ENCODE results near the gene OR2T27. TPM values are rescaled to one million over a fixed set of nuclear protein-coding genes. Genes with fewer than 3 reads are reported as not detected.

Gene OR2T27
- total RNA-seq, 4 donors from 2014 or later, result not detected

DNA sequence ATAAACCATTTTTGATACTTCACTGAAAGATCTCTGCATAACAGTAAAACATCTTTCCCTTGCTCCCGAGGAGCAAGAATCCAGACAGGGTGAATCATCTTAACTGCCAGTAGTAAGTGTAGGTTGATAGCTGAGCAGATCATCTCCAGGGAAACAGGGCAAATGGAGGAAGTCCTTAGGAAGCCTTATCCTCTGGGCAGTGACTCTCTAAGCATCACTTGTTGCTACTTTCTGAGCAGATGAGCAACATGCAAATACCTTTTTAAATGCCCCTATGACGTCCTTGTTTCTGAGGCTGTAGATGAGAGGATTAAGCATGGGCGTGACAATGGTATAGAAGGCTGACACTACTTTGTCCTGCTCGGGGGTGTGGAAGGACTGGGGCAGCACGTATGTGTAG is 29.4 kb downstream of the OR2T27 start:
- ATAC-seq, result no peak
- no peaks in the 10 kb centered on the region for H3K9me3 ChIP-seq
- no peak overlapping the region for H3K27ac ChIP-seq
- H3K4me1 ChIP-seq, result no peaks in the 10 kb centered on the region
- no peaks in the 10 kb centered on the region for H3K36me3 ChIP-seq
- 60 to 61% methylated on average over 1 to 5 of the region's 5 CpGs for WGBS, 2 donors (ENCODE audit: low coverage in 1 of 2)
- no peak for TF ChIP-seq EP300 (IDR thresholded peaks at IDR 0.05)
- TF ChIP-seq POLR2A (IDR thresholded peaks at IDR 0.05), result no peak
- TF ChIP-seq, protein P1, sequence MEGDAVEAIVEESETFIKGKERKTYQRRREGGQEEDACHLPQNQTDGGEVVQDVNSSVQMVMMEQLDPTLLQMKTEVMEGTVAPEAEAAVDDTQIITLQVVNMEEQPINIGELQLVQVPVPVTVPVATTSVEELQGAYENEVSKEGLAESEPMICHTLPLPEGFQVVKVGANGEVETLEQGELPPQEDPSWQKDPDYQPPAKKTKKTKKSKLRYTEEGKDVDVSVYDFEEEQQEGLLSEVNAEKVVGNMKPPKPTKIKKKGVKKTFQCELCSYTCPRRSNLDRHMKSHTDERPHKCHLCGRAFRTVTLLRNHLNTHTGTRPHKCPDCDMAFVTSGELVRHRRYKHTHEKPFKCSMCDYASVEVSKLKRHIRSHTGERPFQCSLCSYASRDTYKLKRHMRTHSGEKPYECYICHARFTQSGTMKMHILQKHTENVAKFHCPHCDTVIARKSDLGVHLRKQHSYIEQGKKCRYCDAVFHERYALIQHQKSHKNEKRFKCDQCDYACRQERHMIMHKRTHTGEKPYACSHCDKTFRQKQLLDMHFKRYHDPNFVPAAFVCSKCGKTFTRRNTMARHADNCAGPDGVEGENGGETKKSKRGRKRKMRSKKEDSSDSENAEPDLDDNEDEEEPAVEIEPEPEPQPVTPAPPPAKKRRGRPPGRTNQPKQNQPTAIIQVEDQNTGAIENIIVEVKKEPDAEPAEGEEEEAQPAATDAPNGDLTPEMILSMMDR (IDR thresholded peaks at IDR 0.05), result no peak
- no peak for TF ChIP-seq POLR2AphosphoS5 (IDR thresholded peaks at IDR 0.05)
- H3K4me3 ChIP-seq, result no peak overlapping the region
- no peaks in the 10 kb centered on the region for H3K27me3 ChIP-seq

DNA sequence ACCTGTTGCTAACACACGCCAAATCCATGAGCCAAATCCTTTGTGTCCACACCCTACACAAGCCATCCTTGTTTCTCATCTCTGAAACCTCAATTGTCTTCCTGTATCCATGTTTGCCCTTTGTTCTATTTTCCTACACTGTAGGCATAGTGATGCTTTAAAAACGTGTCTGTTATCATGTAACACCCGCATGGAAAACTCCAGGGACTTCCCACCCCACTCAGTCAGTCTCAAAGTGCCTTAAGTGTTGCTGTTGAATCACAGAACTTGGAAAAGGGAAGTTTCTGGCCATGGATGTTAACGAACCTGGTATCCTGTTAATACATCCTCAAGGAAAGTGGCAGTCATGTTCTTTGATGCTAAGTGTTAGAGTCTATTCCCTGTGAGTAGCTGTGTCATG is 30.2 kb downstream of the OR2T27 start:
- WGBS, 2 donors (ENCODE audit: low coverage in 1 of 2), result 70% methylated on average over 4 of the region's 4 CpGs; no CpG with 5 or more reads in 1 of the 2 donors
- Histone ChIP-seq H3K27ac (no peak overlapping the region), H3K9me3 (no peaks in the 10 kb centered on the region), H3K4me1 (no peaks in the 10 kb centered on the region), H3K36me3 (no peaks in the 10 kb centered on the region), H3K27me3 (no peaks in the 10 kb centered on the region), H3K4me3 (no peak overlapping the region)
- no peak for ATAC-seq
- TF ChIP-seq POLR2A (IDR thresholded peaks at IDR 0.05) (no peak), EP300 (IDR thresholded peaks at IDR 0.05) (no peak), POLR2AphosphoS5 (IDR thresholded peaks at IDR 0.05) (no peak)
- TF ChIP-seq, protein P1 (IDR thresholded peaks at IDR 0.05), result no peak

DNA sequence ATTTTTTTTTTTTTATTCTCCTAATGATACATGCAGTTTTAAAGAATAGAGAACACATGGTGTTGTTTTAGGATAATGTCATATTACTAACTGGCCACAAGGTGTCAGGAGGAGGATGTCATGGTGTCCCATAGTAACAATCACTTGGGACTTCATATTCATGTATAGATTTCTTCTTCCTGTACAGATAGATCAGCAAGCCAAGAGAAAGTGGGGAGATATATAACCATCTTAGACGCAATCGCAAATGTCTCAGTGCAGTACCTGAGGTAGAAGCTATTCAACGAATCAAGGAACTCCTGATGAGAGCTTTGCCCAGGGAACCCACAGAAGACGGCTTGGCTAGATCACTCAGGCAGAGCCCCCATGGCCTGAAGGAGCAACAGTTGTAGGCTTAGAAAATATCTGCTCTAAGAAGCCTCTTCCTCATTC is 32.7 kb downstream of the OR2T27 start:
- no peak overlapping the region for H3K27ac ChIP-seq
- no peaks in the 10 kb centered on the region for H3K9me3 ChIP-seq
- no peaks in the 10 kb centered on the region for H3K36me3 ChIP-seq
- no peaks in the 10 kb centered on the region for H3K4me1 ChIP-seq
- no peaks in the 10 kb centered on the region for H3K27me3 ChIP-seq
- no peak for ATAC-seq
- WGBS, 2 donors (ENCODE audit: low coverage in 1 of 2), result 48 to 77% methylated on average over 4 of the region's 4 CpGs
- no peak for TF ChIP-seq POLR2AphosphoS5 (IDR thresholded peaks at IDR 0.05)
- TF ChIP-seq, protein P1 (IDR thresholded peaks at IDR 0.05), result peak; percentile 6 to 44 (median 30)
- no peak for TF ChIP-seq EP300 (IDR thresholded peaks at IDR 0.05)
- H3K4me3 ChIP-seq, result no peak overlapping the region

DNA sequence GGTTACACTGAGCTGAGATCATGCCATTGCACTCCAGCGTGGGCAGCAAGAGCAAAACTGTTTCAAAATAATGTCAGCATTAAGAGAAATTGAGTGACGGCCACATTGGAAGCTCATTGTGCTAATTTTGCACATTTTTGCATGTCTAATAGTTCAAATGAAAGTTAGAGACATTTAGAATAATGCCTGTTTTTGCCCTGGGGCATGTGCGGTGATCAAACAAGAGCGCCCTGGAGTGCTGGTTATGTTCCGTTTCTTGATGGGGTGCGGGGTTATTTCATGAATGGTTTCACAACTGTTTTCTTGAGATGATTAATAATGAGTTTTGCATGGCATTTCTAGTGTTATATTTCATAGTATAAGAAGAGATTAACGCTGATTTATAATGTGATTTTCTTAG is 33.6 kb downstream of the OR2T27 start:
- no peak for ATAC-seq
- Histone ChIP-seq H3K27me3 (no peaks in the 10 kb centered on the region), H3K27ac (no peak overlapping the region), H3K4me3 (no peak overlapping the region), H3K9me3 (no peaks in the 10 kb centered on the region), H3K36me3 (no peaks in the 10 kb centered on the region), H3K4me1 (no peaks in the 10 kb centered on the region)
- TF ChIP-seq, protein P1 (IDR thresholded peaks at IDR 0.05), result no peak
- no peak for TF ChIP-seq POLR2AphosphoS5 (IDR thresholded peaks at IDR 0.05)
- no peak for TF ChIP-seq EP300 (IDR thresholded peaks at IDR 0.05)
- no peak for TF ChIP-seq POLR2A (IDR thresholded peaks at IDR 0.05)
- WGBS, 2 donors (ENCODE audit: low coverage in 1 of 2), result 57 to 67% methylated on average over 7 of the region's 7 CpGs

DNA sequence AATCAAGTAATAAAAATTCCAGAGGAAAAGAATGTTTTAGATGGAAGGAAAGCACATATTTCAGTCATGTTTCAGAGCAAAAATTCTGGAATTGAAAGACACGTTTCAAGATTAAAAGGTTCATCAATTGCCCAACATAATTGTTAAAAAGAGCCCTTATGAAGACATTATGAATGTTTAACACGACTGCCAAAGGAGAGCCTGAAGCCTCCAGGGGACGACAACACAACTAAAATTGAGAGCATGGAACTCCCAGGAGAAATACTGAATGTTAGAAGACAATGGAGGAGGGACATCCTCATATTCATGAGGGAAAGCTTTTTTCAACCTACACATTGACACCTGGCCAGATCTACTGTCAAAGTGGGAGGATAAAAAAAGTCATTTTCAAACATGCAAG is 36.5 kb downstream of the OR2T27 start:
- Histone ChIP-seq H3K4me3 (no peak overlapping the region), H3K27me3 (no peaks in the 10 kb centered on the region), H3K36me3 (no peaks in the 10 kb centered on the region), H3K9me3 (no peaks in the 10 kb centered on the region), H3K27ac (no peak overlapping the region), H3K4me1 (no peaks in the 10 kb centered on the region)
- ATAC-seq, result no peak
- TF ChIP-seq POLR2AphosphoS5 (IDR thresholded peaks at IDR 0.05), result no peak
- TF ChIP-seq, protein P1 (IDR thresholded peaks at IDR 0.05), result peak in 2 of 4 experiments; percentile 37 to 63
- 4 to 5% methylated on average over 2 to 3 of the region's 3 CpGs for WGBS, 2 donors (ENCODE audit: low coverage in 1 of 2)

Data from gastroesophageal sphincter (tissue), 4 donors.